LNCaP clone FGC (cell line): Measurements from ENCODE around the gene HSH2D.
"Not testable (repeated sequence)": the region's sequence is repeated elsewhere in the genome, so short reads cannot be mapped to it uniquely, and the experiment has no call there.

ENCODE experiments used
- DNase-seq: peaks from one replicate; pipeline ENCODE4 v3.0.0-alpha.2; 2011; ENCODE audit warnings: low read depth
- H3K4me3 ChIP-seq: 2 replicates; pipeline ENCODE4 v1.5.1; 2011; ENCODE audit warnings: mild to moderate bottlenecking, low read depth, low read length, control low read depth
- TF ChIP-seq, protein P1 (sequence below): IDR thresholded peaks from 2 replicates; pipeline ENCODE4 v1.5.1; 2012; ENCODE audit warnings: mild to moderate bottlenecking; ENCODE audit not compliant: control insufficient read depth, insufficient read depth; ENCODE audit errors: extremely low read depth

The HSH2D gene

GRCh38 chr19:16166417-16166816, 22.9 kb downstream of the HSH2D start:
- H3K4me3 ChIP-seq = no peak overlapping the region
- TF ChIP-seq, protein P1, sequence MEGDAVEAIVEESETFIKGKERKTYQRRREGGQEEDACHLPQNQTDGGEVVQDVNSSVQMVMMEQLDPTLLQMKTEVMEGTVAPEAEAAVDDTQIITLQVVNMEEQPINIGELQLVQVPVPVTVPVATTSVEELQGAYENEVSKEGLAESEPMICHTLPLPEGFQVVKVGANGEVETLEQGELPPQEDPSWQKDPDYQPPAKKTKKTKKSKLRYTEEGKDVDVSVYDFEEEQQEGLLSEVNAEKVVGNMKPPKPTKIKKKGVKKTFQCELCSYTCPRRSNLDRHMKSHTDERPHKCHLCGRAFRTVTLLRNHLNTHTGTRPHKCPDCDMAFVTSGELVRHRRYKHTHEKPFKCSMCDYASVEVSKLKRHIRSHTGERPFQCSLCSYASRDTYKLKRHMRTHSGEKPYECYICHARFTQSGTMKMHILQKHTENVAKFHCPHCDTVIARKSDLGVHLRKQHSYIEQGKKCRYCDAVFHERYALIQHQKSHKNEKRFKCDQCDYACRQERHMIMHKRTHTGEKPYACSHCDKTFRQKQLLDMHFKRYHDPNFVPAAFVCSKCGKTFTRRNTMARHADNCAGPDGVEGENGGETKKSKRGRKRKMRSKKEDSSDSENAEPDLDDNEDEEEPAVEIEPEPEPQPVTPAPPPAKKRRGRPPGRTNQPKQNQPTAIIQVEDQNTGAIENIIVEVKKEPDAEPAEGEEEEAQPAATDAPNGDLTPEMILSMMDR = no peak
- no peak for DNase-seq

GRCh38 chr19:16167055-16167454, 23.6 kb downstream of the HSH2D start:
- H3K4me3 ChIP-seq = no peak overlapping the region
- DNase-seq = no peak
- TF ChIP-seq, protein P1 = no peak

GRCh38 chr19:16168465-16169081, 25.1 kb downstream of the HSH2D start:
- TF ChIP-seq, protein P1 = no peak
- no peak overlapping the region for H3K4me3 ChIP-seq
- no peak for DNase-seq

DNA sequence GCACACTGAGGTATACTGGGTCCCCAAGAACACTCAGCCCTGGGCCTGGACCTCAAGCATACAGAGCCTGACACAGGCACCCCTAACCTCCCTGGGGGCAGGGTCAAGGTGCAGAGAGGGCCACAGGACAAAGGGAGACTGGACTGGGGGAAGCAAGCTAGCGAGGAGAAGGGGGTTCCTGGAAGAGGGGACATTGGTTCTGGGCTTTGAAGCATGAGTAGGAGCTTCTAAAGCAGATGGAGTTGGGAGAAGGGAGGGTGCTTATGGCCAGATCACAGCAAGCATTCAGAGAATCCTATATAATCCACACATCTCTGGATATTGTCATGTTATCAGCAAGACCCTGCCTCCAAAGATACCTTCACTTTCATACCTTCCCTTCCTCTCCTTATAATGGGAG, 26.6 kb downstream of the HSH2D start:
- TF ChIP-seq, protein P1 = no peak
- no peak for DNase-seq
- no peak overlapping the region for H3K4me3 ChIP-seq

- DNase-seq = no peak
- H3K4me3 ChIP-seq = no peak overlapping the region
- TF ChIP-seq, protein P1 = no peak
Observed at GRCh38 chr19:16175954-16176353, 32.5 kb downstream of the HSH2D start.

DNA sequence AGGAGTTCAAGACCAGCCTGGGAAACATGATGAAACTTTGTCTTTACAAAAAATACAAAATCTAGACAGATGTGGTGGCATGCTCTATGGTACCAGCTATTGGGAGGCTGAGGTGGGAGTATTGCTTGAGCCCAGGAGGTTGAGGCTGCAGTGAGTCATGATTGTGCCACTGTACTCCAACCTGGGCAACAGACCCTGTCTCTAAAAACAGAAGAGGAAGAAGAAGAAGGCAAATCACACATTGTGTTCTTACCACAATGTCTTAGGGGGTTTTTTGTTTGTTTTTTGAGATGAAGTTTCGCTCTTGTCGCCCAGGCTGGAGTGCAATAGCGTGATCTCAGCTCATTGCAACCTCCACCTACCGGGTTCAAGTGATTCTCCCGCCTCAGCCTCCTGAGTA, 35.4 kb downstream of the HSH2D start:
- DNase-seq, H3K4me3 ChIP-seq: not testable (repeated sequence)

- TF ChIP-seq, protein P1 = no peak
- no peak overlapping the region for H3K4me3 ChIP-seq
- DNase-seq = no peak
Observed at GRCh38 chr19:16180611-16181010, 37.1 kb downstream of the HSH2D start.
